GM06990 (cell line): ENCODE measurements around the gene SPNS3.

ENCODE experiments used
- DNase-seq: peaks from one replicate; pipeline ENCODE4 v3.0.0-alpha.2; 2011; ENCODE audit not compliant: insufficient read length; ENCODE audit errors: extremely low read depth
- H3K27me3 ChIP-seq: replicated peaks from 2 replicates; pipeline ENCODE4 v1.6.0; 2011; ENCODE audit warnings: low read length; ENCODE audit not compliant: control insufficient read depth, insufficient read depth
- H3K36me3 ChIP-seq: 2 replicates; pipeline ENCODE4 v1.5.1; 2011; ENCODE audit warnings: low read length; ENCODE audit not compliant: control insufficient read depth, insufficient read depth
- H3K4me3 ChIP-seq: replicated peaks from 2 replicates; pipeline ENCODE4 v1.5.1; 2011; ENCODE audit warnings: low read depth, mild to moderate bottlenecking, control low read depth, low read length
- TF ChIP-seq, protein P1 (sequence below): IDR thresholded peaks from 2 replicates; pipeline ENCODE4 v1.5.1; 2011; ENCODE audit warnings: low read length, control low read depth, mild to moderate bottlenecking, inconsistent platforms; ENCODE audit not compliant: insufficient read depth, poor library complexity, severe bottlenecking

The SPNS3 gene

DNA sequence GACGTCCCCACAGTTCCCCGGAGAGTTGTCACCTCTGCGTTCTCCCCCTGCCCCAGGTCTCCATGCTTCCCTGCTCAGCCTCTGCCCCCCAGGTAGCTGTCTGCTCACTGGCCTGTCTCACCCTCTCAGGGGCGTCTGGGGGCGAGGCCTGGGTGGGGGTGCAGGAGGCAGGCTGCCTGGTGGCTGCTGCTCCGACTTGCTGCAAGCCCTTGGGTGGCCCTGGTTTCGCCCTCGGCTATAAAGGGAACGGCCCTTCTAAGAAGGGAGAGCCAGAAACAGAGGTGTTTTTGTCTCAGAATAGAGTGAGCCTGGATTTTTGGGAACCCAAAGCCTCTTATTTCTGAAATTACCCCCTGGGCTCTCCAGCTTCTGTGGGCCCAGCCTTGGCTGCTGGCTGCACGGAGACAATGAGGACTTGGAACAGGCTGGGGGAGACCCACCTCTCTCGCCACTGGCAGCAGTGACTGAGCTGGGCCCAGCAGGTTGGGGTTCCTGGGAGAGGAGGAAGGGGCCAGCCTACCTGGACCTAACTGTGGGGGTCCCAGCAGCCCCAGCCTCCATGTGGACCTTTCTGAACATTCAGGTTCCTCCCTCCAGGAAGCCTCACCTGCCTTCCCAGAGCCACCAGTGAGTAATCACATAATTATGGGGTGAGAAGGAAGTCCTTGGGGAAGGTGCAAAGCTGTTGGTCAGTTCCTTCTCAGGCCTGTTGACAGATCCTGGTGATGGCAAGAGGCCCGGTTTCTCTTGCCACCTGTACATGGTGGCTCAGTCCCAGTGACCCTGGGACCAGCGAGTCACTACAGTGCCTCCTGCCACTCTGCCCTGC is 49.5 kb downstream of the SPNS3 start:
- Histone ChIP-seq H3K36me3 (no peaks in the 10 kb centered on the region), H3K4me3 (no peak overlapping the region), H3K27me3 (no peaks in the 10 kb centered on the region)
- no peak for DNase-seq
- TF ChIP-seq, protein P1, sequence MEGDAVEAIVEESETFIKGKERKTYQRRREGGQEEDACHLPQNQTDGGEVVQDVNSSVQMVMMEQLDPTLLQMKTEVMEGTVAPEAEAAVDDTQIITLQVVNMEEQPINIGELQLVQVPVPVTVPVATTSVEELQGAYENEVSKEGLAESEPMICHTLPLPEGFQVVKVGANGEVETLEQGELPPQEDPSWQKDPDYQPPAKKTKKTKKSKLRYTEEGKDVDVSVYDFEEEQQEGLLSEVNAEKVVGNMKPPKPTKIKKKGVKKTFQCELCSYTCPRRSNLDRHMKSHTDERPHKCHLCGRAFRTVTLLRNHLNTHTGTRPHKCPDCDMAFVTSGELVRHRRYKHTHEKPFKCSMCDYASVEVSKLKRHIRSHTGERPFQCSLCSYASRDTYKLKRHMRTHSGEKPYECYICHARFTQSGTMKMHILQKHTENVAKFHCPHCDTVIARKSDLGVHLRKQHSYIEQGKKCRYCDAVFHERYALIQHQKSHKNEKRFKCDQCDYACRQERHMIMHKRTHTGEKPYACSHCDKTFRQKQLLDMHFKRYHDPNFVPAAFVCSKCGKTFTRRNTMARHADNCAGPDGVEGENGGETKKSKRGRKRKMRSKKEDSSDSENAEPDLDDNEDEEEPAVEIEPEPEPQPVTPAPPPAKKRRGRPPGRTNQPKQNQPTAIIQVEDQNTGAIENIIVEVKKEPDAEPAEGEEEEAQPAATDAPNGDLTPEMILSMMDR = no peak

DNA sequence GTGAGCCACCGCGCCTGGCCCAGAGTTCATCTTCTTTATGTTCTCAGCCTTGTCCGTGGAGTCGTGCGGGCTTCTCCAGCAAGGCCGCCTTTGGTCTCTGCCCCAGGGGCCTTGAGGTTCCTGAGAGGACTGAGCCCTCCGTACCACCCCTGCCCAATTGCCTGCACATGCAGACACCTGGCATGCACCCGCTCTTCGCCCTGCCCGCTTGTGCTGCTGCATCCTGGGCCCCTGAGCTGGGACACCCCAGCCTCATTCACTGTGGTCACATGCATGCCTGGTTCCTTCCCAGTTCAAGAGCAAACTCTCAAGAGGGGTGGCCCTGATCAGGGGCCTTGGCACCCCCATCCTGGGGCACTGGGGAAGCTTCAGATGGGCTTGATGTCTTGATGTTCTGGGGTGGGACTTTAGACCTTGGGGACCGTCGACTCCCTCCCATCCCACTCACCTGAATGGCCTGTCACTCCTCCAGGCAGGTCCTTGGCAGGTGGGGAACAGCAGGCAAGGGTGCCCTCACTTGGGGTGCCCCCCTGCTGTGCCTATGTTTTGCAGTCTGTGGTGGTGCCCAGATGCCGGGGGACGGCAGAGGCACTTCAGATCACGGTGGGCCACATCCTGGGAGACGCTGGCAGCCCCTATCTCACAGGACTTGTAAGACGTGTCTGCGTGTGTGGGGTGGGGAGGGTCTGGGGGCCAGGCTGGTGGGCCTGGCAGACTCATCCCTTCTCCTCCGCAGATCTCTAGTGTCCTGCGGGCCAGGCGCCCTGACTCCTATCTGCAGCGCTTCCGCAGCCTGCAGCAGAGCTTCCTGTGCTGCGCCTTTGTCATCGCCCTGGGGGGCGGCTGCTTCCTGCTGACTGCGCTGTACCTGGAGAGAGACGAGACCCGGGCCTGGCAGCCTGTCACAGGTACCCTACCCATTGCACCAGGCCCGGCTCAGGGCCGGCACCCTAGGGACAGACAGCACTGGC is 52.2 kb downstream of the SPNS3 start:
- H3K27me3 ChIP-seq = no peaks in the 10 kb centered on the region; the same call in 1 of the 2 replicates
- no peak for DNase-seq
- TF ChIP-seq, protein P1 = no peak
- no peaks in the 10 kb centered on the region for H3K36me3 ChIP-seq
- H3K4me3 ChIP-seq = peak overlapping the region; percentile 21

DNA sequence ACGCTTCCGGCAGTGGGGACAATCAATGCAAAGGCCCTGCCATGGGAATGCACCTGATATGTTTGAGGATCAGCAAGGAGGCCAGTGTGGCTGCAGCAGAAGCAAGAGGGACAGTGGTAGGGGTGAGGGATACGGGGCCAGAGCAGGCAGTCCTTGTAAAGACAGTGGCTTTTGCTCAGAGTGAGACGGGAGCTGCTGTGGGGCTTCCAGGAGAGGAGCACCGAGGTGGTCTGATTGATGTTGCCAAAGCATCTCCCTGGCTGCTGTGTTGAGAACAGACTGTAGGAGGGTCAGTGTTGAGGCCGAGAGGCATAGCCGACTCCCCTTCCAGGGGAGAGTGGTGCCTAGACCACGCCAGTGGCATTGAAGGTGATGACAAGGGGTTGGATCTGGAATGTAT is 53.6 kb downstream of the SPNS3 start:
- Histone ChIP-seq H3K36me3 (no peaks in the 10 kb centered on the region), H3K4me3 (no peak overlapping the region), H3K27me3 (no peaks in the 10 kb centered on the region; the same call in 1 of the 2 replicates)
- no peak for DNase-seq
- TF ChIP-seq, protein P1 = no peak

DNA sequence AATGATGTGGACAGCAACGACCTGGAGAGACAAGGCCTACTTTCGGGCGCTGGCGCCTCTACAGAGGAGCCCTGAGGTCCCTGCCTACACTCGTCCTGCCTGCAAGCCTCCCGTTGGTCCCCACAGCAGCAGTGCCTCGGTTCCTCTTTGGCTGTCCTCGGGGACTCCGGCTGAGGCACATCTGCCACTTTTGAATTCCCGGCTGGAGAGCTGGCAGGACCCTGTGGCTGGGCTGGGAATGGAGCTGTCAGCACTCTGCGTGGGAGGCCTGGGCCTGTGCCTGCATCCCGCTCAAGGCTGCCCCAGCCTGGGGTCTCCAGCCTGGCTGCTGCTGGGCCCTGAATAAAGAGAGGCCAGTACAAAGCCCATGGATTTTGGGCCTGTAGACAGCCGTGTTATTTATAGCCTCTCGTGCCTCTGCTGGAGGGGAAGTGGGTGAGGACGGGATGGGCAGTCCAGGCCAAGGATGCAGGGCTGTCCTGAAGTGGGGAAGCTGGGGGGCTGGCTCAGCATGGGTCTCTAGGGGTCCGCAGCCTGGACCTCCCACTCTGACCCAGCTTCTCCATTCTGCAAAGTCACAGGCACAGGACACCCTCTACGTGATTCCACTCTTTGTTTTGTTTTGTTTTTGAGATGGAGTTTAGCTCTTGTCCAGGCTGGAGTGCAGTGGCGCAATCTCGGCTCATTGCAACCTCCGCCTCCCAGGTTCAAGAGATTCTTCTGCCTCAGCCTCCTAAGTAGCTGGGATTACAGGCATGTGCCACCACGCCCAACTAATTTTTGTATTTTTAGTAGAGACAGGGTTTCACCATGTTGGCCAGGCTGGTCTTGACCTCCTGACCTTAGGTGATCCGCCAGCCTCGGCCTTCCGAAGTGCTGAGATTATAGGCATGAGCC is 54.3 kb downstream of the SPNS3 start:
- no peaks in the 10 kb centered on the region; the same call in 1 of the 2 replicates for H3K27me3 ChIP-seq
- DNase-seq = no peak
- no peak overlapping the region for H3K4me3 ChIP-seq
- H3K36me3 ChIP-seq = no peaks in the 10 kb centered on the region
- TF ChIP-seq, protein P1 = no peak

DNA sequence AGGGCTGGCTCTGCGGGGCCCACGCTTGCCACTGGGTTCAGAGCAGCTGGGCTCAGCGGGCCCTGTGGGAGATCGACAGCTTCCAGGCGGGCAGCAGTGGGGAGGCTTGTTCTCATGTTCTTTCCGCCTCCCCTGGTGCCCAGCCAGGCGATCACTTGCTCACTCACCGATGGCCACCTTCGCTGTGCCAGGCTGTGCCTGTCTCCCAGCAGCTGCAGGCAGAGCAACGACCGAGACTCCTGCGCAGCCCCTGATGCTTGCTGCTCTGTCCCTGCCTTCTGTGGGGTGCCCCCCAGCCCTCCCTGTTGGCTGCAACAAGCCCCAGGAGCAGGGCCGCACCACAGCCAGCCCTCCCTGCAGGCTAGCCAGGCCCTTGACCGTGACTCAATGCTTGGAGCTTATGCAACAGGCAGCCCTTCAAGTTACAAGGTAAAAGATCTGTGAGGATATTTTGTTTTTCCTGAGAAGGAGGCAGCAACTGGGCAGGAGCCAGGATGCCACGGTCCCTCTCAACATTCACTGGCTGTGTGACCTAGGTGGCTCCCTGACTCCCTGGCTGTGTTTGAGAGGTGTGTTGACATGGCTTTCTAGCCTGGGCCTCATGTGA is 55.4 kb downstream of the SPNS3 start:
- H3K27me3 ChIP-seq = no peaks in the 10 kb centered on the region; the same call in 1 of the 2 replicates
- H3K4me3 ChIP-seq = no peak overlapping the region
- no peaks in the 10 kb centered on the region for H3K36me3 ChIP-seq
- no peak for DNase-seq
- TF ChIP-seq, protein P1 = no peak
